Liver (tissue), 9 donors: Measurements from ENCODE around the gene KAZALD1. TPM values are rescaled to one million over a fixed set of nuclear protein-coding genes. Genes with fewer than 3 reads are reported as not detected.

Source experiments
- DNase-seq: peaks from one replicate; pipeline ENCODE4 v3.0.0-alpha.2; 2017; ENCODE audit warnings: low spot score
- H3K27ac ChIP-seq, 2 donors: one replicate each; pipeline ENCODE4 v1.7.0; 2013; ENCODE audit warnings: inconsistent platforms in 2 of 2, low read length in 2 of 2, control low read depth in 1 of 2, low read depth in 1 of 2, mild to moderate bottlenecking in 1 of 2
- H3K27me3 ChIP-seq, 4 donors: one replicate each; pipeline versions ENCODE4 v1.6.1 to v1.7.0; 2013; ENCODE audit warnings: low read length in 3 of 4, inconsistent platforms in 1 of 4, mild to moderate bottlenecking in 1 of 4, moderate library complexity in 1 of 4; ENCODE audit not compliant: control insufficient read depth in 4 of 4, insufficient read depth in 4 of 4
- H3K36me3 ChIP-seq, 4 donors: one replicate each; pipeline versions ENCODE4 v1.6.1 to v1.7.0; 2013; ENCODE audit warnings: low read length in 3 of 4, mild to moderate bottlenecking in 3 of 4, low read depth in 1 of 4, moderate library complexity in 1 of 4; ENCODE audit not compliant: control insufficient read depth in 4 of 4, insufficient read depth in 3 of 4
- H3K4me1 ChIP-seq, 4 donors: one replicate each; pipeline versions ENCODE4 v1.6.1 to v1.7.0; 2013; ENCODE audit warnings: low read length in 3 of 4, mild to moderate bottlenecking in 3 of 4, moderate library complexity in 1 of 4; ENCODE audit not compliant: control insufficient read depth in 4 of 4, insufficient read depth in 4 of 4
- H3K4me3 ChIP-seq, 3 donors: one replicate each; pipeline versions ENCODE4 v1.6.1 to v1.7.0; 2013; ENCODE audit warnings: low read length in 3 of 3, control low read depth in 1 of 3, low read depth in 1 of 3, mild to moderate bottlenecking in 1 of 3
- H3K9ac ChIP-seq, 2 donors: one replicate each; pipeline ENCODE4 v1.7.0; 2013; ENCODE audit warnings: low read length in 2 of 2, mild to moderate bottlenecking in 2 of 2, moderate library complexity in 2 of 2, control low read depth in 1 of 2, low read depth in 1 of 2
- H3K9me3 ChIP-seq, 4 donors: one replicate each; pipeline versions ENCODE4 v1.6.1 to v1.7.0; 2013; ENCODE audit warnings: low read length in 3 of 4; ENCODE audit not compliant: control insufficient read depth in 4 of 4
- EGR1 ChIP-seq, 2 donors: IDR thresholded peaks; 2 replicates each; pipeline ENCODE4 v1.6.1; 2016 to 2018; ENCODE audit warnings: antibody characterized with exemption in 2 of 2, low read depth in 2 of 2
- FOXA1 ChIP-seq: IDR thresholded peaks from 2 replicates; pipeline ENCODE4 v1.6.1; 2016; ENCODE audit warnings: antibody characterized with exemption
- FOXA2 ChIP-seq: IDR thresholded peaks from 2 replicates; pipeline ENCODE4 v1.6.1; 2016; ENCODE audit warnings: antibody characterized with exemption
- GABPA ChIP-seq, 2 donors: IDR thresholded peaks in 1 of 2; conservative IDR thresholded peaks in 1 of 2; 2 replicates each; pipeline ENCODE4 v1.6.1; 2016; ENCODE audit warnings: antibody characterized with exemption in 2 of 2, mild to moderate bottlenecking in 1 of 2, moderate library complexity in 1 of 2
- HNF4A ChIP-seq, 2 donors: conservative IDR thresholded peaks; 2 replicates each; pipeline ENCODE4 v1.6.1; 2016; ENCODE audit warnings: antibody characterized with exemption in 2 of 2, mild to moderate bottlenecking in 2 of 2
- HNF4G ChIP-seq: IDR thresholded peaks from 2 replicates; pipeline ENCODE4 v1.6.1; 2016; ENCODE audit warnings: antibody characterized with exemption
- JUND ChIP-seq, 2 donors: IDR thresholded peaks; 2 replicates each; pipeline ENCODE4 v1.6.1; 2016; ENCODE audit warnings: antibody characterized with exemption in 2 of 2
- NR2F2 ChIP-seq: IDR thresholded peaks from 2 replicates; pipeline ENCODE4 v1.6.1; 2016; ENCODE audit warnings: antibody characterized with exemption
- RAD21 ChIP-seq, 2 donors: IDR thresholded peaks; 2 replicates each; pipeline ENCODE4 v1.6.1; 2016; ENCODE audit warnings: antibody characterized with exemption in 2 of 2, mild to moderate bottlenecking in 2 of 2
- RXRA ChIP-seq, 2 donors: IDR thresholded peaks; 2 replicates each; pipeline ENCODE4 v1.6.1; 2017 to 2018; ENCODE audit warnings: antibody characterized with exemption in 2 of 2, mild to moderate bottlenecking in 1 of 2
- SP1 ChIP-seq: IDR thresholded peaks from 2 replicates; pipeline ENCODE4 v1.6.1; 2018; ENCODE audit warnings: antibody characterized with exemption, mild to moderate bottlenecking
- TAF1 ChIP-seq: conservative IDR thresholded peaks from 2 replicates; pipeline ENCODE4 v1.6.1; 2016; ENCODE audit warnings: antibody characterized with exemption, mild to moderate bottlenecking
- YY1 ChIP-seq: IDR thresholded peaks from 2 replicates; pipeline ENCODE4 v1.6.1; 2016; ENCODE audit warnings: antibody characterized with exemption, mild to moderate bottlenecking
- polyA plus RNA-seq, 2 donors: library from polyadenylated mRNA; stranded (reverse) in 1 of 2; unstranded in 1 of 2; fragments of 200-250 nt in 1 of 2; fragments of >200 nt in 1 of 2; fragmentation: Nextera tagmentation in 1 of 2; extraction: Ambion mirVana in 1 of 2; gene quantifications; one replicate each; pipeline versions ENCODE4 v1.2.1 to v1.2.3, GENCODE V29; 2013 to 2015
- total RNA-seq, 2 donors: library from RNA; depleted of rRNA; stranded (reverse); fragments of >200 nt; gene quantifications; one replicate each; pipeline ENCODE4 v1.2.3, GENCODE V29; 2014
- TF ChIP-seq, protein P1 (sequence below): fragments of 150-350 bp; IDR thresholded peaks from 2 replicates; pipeline ENCODE4 v1.5.1; 2017; ENCODE audit warnings: improper control_type of control experiment, low read depth, low read length; ENCODE audit not compliant: missing input control
- TF ChIP-seq, protein P2 (sequence below): IDR thresholded peaks from 2 replicates; pipeline ENCODE4 v1.6.1; 2016; ENCODE audit warnings: antibody characterized with exemption
- TF ChIP-seq, protein P3 (sequence below): IDR thresholded peaks from 2 replicates; pipeline ENCODE4 v1.6.1; 2016; ENCODE audit warnings: antibody characterized with exemption
- TF ChIP-seq, protein P4 (sequence below): IDR thresholded peaks from 2 replicates; pipeline ENCODE4 v1.6.1; 2016; ENCODE audit warnings: antibody characterized with exemption
- TF ChIP-seq, protein P5 (sequence below): IDR thresholded peaks from 2 replicates; pipeline ENCODE4 v1.6.1; 2016; ENCODE audit warnings: antibody characterized with exemption, mild to moderate bottlenecking
- donor health status: healthy.
- donor health status: healthy.
- donor health status: healthy.
- donor health status: healthy.
- donor health status: healthy.

KAZALD1 gene
- total and polyA plus RNA-seq, 4 donors: 0.21 to 1.2 (median 0.71) TPM

DNA sequence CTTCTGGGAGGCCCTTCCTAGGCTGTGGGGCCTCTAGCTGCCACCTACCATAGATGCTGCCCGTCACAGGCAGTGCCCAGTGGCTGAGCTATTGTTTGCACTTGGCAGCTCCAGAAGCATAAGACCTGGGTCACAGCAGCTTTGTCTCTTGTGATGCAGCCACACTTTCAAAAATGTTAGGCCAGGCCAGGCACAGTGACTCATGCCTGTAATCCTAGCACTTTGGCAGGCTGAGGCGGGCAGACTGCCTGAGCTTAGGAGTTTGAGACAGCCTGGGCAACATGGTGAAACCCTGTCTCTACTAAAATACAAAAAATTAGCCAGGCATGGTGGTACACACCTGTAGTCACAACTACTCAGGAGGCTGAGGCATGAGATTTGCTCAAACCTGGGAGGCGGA lies 9.5 kb upstream of the KAZALD1 start (continued):
- TF ChIP-seq, protein P1, sequence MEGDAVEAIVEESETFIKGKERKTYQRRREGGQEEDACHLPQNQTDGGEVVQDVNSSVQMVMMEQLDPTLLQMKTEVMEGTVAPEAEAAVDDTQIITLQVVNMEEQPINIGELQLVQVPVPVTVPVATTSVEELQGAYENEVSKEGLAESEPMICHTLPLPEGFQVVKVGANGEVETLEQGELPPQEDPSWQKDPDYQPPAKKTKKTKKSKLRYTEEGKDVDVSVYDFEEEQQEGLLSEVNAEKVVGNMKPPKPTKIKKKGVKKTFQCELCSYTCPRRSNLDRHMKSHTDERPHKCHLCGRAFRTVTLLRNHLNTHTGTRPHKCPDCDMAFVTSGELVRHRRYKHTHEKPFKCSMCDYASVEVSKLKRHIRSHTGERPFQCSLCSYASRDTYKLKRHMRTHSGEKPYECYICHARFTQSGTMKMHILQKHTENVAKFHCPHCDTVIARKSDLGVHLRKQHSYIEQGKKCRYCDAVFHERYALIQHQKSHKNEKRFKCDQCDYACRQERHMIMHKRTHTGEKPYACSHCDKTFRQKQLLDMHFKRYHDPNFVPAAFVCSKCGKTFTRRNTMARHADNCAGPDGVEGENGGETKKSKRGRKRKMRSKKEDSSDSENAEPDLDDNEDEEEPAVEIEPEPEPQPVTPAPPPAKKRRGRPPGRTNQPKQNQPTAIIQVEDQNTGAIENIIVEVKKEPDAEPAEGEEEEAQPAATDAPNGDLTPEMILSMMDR: no peak
- TF ChIP-seq HNF4A (conservative IDR thresholded peaks at IDR 0.05): no peak
- no peak for TF ChIP-seq YY1

DNA sequence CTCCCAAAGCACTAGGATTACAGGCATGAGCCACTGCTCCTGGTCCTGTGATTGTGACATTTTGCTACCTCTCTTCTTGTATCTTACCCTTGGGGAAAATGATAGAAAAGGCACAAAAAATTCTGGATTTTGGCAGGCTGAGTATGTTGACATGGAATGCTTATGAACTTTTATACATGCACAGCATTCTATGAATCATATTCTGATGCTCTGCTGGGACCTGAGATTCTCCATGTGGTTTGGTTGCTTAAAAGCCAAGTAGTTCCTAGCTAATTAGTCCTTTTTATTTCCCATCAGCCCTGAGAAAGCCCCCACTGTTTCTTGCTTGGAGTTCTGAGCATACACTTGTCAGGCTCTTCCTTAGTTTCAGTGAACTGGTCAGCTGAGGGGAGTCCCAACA lies 8.3 kb upstream of the KAZALD1 start:
- no peak overlapping the region for H3K9ac ChIP-seq
- H3K9me3 ChIP-seq: no peaks in the 10 kb centered on the region
- TF ChIP-seq, protein P2, sequence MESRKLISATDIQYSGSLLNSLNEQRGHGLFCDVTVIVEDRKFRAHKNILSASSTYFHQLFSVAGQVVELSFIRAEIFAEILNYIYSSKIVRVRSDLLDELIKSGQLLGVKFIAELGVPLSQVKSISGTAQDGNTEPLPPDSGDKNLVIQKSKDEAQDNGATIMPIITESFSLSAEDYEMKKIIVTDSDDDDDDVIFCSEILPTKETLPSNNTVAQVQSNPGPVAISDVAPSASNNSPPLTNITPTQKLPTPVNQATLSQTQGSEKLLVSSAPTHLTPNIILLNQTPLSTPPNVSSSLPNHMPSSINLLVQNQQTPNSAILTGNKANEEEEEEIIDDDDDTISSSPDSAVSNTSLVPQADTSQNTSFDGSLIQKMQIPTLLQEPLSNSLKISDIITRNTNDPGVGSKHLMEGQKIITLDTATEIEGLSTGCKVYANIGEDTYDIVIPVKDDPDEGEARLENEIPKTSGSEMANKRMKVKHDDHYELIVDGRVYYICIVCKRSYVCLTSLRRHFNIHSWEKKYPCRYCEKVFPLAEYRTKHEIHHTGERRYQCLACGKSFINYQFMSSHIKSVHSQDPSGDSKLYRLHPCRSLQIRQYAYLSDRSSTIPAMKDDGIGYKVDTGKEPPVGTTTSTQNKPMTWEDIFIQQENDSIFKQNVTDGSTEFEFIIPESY: no peak
- TF ChIP-seq NR2F2 (no peak), SP1 (no peak), HNF4G (no peak), TAF1 (no peak), GABPA (IDR thresholded peaks at IDR 0.05 in 1 of 2, conservative IDR thresholded peaks at IDR 0.05 in 1 of 2) (no peak), FOXA1 (no peak), RXRA (IDR thresholded peaks at IDR 0.05) (no peak), JUND (IDR thresholded peaks at IDR 0.05) (no peak), EGR1 (IDR thresholded peaks at IDR 0.05; ENCODE audit: low read depth in 2 of 2) (no peak), RAD21 (IDR thresholded peaks at IDR 0.05) (no peak), HNF4A (conservative IDR thresholded peaks at IDR 0.05) (no peak), FOXA2 (no peak), YY1 (no peak)
- TF ChIP-seq, protein P3, sequence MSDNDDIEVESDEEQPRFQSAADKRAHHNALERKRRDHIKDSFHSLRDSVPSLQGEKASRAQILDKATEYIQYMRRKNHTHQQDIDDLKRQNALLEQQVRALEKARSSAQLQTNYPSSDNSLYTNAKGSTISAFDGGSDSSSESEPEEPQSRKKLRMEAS: no peak
- TF ChIP-seq, protein P4, sequence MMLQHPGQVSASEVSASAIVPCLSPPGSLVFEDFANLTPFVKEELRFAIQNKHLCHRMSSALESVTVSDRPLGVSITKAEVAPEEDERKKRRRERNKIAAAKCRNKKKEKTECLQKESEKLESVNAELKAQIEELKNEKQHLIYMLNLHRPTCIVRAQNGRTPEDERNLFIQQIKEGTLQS: no peak
- TF ChIP-seq, protein P5, sequence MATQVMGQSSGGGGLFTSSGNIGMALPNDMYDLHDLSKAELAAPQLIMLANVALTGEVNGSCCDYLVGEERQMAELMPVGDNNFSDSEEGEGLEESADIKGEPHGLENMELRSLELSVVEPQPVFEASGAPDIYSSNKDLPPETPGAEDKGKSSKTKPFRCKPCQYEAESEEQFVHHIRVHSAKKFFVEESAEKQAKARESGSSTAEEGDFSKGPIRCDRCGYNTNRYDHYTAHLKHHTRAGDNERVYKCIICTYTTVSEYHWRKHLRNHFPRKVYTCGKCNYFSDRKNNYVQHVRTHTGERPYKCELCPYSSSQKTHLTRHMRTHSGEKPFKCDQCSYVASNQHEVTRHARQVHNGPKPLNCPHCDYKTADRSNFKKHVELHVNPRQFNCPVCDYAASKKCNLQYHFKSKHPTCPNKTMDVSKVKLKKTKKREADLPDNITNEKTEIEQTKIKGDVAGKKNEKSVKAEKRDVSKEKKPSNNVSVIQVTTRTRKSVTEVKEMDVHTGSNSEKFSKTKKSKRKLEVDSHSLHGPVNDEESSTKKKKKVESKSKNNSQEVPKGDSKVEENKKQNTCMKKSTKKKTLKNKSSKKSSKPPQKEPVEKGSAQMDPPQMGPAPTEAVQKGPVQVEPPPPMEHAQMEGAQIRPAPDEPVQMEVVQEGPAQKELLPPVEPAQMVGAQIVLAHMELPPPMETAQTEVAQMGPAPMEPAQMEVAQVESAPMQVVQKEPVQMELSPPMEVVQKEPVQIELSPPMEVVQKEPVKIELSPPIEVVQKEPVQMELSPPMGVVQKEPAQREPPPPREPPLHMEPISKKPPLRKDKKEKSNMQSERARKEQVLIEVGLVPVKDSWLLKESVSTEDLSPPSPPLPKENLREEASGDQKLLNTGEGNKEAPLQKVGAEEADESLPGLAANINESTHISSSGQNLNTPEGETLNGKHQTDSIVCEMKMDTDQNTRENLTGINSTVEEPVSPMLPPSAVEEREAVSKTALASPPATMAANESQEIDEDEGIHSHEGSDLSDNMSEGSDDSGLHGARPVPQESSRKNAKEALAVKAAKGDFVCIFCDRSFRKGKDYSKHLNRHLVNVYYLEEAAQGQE: no peak

More for the DNA sequence above, 8.3 kb upstream of the KAZALD1 start:
- H3K27me3 ChIP-seq: peaks cover 0 to 6% (median 2%) of the 10 kb centered on the region in 4 donors
- no peaks in the 10 kb centered on the region for H3K36me3 ChIP-seq
- no peak for DNase-seq
- H3K4me3 ChIP-seq: no peak overlapping the region
- H3K27ac ChIP-seq: no peak overlapping the region
- H3K4me1 ChIP-seq: peaks cover 0 to 11% (median 3%) of the 10 kb centered on the region in 4 donors
